MM.1S (cell line): Measurements from ENCODE around the gene PDIA3.
A peak's percentile ranks its signal among the peaks of the same experiment; 100 is the strongest.
"Not testable (repeated sequence)": the region's sequence is repeated elsewhere in the genome, so short reads cannot be mapped to it uniquely, and the experiment has no call there.

Source experiments
- DNase-seq: peaks from one replicate; pipeline ENCODE4 v3.0.0-alpha.2; 2015
- H2AFZ ChIP-seq: fragments of 300-600 bp; sonication (generic); 2 replicates; pipeline ENCODE4 v1.6.0; 2016; ENCODE audit warnings: antibody characterized with exemption, low read length
- H3F3A ChIP-seq: fragments of 300-600 bp; sonication (generic); 2 replicates; pipeline ENCODE4 v1.6.1; 2016; ENCODE audit warnings: mild to moderate bottlenecking, antibody characterized with exemption, low read length, moderate library complexity, mixed read lengths; ENCODE audit not compliant: insufficient read depth
- H3K27ac ChIP-seq: fragments of 300-600 bp; sonication (generic); 2 replicates; pipeline ENCODE4 v1.5.1; 2016; ENCODE audit warnings: mild to moderate bottlenecking, low read length
- H3K27me3 ChIP-seq: fragments of 300-600 bp; sonication (generic); replicated peaks from 2 replicates; pipeline ENCODE4 v1.6.0; 2016; ENCODE audit warnings: low read length; ENCODE audit not compliant: insufficient read depth
- H3K36me3 ChIP-seq: fragments of 300-600 bp; sonication (generic); replicated peaks from 2 replicates; pipeline ENCODE4 v1.6.1; 2016; ENCODE audit warnings: mild to moderate bottlenecking, low read length, mixed read lengths; ENCODE audit not compliant: insufficient read depth
- H3K4me1 ChIP-seq: fragments of 300-600 bp; sonication (generic); 2 replicates; pipeline ENCODE4 v1.6.1; 2016; ENCODE audit warnings: low read length, mixed read lengths
- H3K4me2 ChIP-seq: fragments of 300-600 bp; sonication (generic); 2 replicates; pipeline ENCODE4 v1.6.0; 2016; ENCODE audit warnings: low read depth, low read length
- H3K4me3 ChIP-seq: fragments of 300-600 bp; sonication (generic); 2 replicates; pipeline ENCODE4 v1.5.1; 2016; ENCODE audit warnings: low read length, mixed read lengths
- H3K79me2 ChIP-seq: fragments of 300-600 bp; sonication (generic); 2 replicates; pipeline ENCODE4 v1.6.1; 2016; ENCODE audit warnings: mixed run types, low read length, mixed read lengths
- H3K9ac ChIP-seq: fragments of 300-600 bp; sonication (generic); 2 replicates; pipeline ENCODE4 v1.6.1; 2016; ENCODE audit warnings: low read length, mixed read lengths
- H3K9me2 ChIP-seq: fragments of 300-600 bp; sonication (generic); replicated peaks from 2 replicates; pipeline ENCODE4 v1.6.1; 2016; ENCODE audit warnings: mild to moderate bottlenecking, low read length, mixed read lengths; ENCODE audit not compliant: insufficient read depth
- H3K9me3 ChIP-seq: fragments of 300-600 bp; sonication (generic); replicated peaks from 2 replicates; pipeline ENCODE4 v1.6.1; 2016; ENCODE audit warnings: mild to moderate bottlenecking, low read length, mixed read lengths; ENCODE audit not compliant: insufficient read depth
- H4K20me1 ChIP-seq: fragments of 300-600 bp; sonication (generic); 2 replicates; pipeline ENCODE4 v1.6.1; 2016; ENCODE audit warnings: mild to moderate bottlenecking, low read length, moderate library complexity, mixed read lengths; ENCODE audit not compliant: insufficient read depth
- EZH2 ChIP-seq: fragments of 300-600 bp; sonication (generic); optimal IDR thresholded peaks from 2 replicates; pipeline ENCODE3; 2017; ENCODE audit warnings: low read depth, mild to moderate bottlenecking, antibody characterized with exemption, low read length, mixed read lengths
- EZH2phosphoT487 ChIP-seq: fragments of 300-600 bp; sonication (generic); IDR thresholded peaks from 2 replicates; pipeline ENCODE4 v1.6.1; 2018; ENCODE audit warnings: antibody characterized with exemption, low read length
- TF ChIP-seq, protein P1 (sequence below): fragments of 300-600 bp; sonication (generic); IDR thresholded peaks from 2 replicates; pipeline ENCODE4 v1.5.1; 2016; ENCODE audit warnings: antibody characterized with exemption, low read length, mixed read lengths

PDIA3 gene

DNA sequence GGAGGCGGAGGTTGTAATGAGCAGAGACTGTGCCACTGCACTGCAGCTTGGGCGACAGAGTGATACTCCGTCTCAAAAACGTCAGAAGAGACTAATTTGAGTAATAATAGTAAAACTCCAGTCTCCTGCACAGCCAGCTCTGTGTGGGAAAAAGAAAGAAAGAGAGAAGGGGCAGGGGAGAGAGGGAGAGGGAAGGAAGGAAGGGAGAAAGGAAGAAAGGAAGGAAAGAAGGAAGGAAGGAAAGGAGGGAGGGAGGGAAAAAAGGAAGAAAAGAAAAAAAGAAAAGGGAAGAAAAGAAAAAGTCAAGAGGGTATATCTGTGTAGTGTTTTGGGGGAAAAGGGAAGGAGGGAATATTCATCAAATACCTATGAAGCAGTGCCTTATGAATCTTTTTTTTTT is 23.1 kb upstream of the PDIA3 start:
- H3K9ac ChIP-seq: no peak overlapping the region
- H3F3A ChIP-seq: no peaks in the 10 kb centered on the region
- H3K36me3 ChIP-seq: no peaks in the 10 kb centered on the region
- no peaks in the 10 kb centered on the region for H3K9me3 ChIP-seq
- no peaks in the 10 kb centered on the region for H4K20me1 ChIP-seq
- H3K27ac ChIP-seq: no peak overlapping the region
- H2AFZ ChIP-seq: no peak overlapping the region
- no peak overlapping the region for H3K4me3 ChIP-seq
- H3K9me2 ChIP-seq: no peaks in the 10 kb centered on the region
- no peaks in the 10 kb centered on the region for H3K4me1 ChIP-seq
- H3K79me2 ChIP-seq: no peaks in the 10 kb centered on the region
- no peak for DNase-seq
- H3K27me3 ChIP-seq: no peaks in the 10 kb centered on the region
- no peak overlapping the region for H3K4me2 ChIP-seq
- TF ChIP-seq EZH2phosphoT487: no peak
- TF ChIP-seq EZH2: no peak
- TF ChIP-seq, protein P1, sequence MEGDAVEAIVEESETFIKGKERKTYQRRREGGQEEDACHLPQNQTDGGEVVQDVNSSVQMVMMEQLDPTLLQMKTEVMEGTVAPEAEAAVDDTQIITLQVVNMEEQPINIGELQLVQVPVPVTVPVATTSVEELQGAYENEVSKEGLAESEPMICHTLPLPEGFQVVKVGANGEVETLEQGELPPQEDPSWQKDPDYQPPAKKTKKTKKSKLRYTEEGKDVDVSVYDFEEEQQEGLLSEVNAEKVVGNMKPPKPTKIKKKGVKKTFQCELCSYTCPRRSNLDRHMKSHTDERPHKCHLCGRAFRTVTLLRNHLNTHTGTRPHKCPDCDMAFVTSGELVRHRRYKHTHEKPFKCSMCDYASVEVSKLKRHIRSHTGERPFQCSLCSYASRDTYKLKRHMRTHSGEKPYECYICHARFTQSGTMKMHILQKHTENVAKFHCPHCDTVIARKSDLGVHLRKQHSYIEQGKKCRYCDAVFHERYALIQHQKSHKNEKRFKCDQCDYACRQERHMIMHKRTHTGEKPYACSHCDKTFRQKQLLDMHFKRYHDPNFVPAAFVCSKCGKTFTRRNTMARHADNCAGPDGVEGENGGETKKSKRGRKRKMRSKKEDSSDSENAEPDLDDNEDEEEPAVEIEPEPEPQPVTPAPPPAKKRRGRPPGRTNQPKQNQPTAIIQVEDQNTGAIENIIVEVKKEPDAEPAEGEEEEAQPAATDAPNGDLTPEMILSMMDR: no peak

DNA sequence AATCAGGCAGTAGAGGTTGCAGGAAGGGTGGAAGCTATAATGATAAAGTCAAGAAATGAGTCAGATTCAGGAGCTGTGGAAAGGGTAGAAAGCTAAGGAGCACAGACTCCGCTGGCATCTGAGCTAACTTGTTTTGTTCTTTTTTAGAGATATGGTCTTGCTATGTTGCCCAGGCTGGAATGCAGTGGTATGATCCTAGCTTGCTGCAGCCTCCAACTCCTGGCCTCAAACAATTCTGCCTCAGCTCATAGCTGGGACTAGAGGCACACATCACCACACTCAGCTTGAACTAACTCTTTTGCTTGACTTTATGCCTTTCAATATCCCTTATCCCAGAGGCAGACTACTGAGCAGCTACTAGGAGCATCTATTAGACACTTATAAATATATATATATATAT is 19.9 kb upstream of the PDIA3 start:
- H3K36me3 ChIP-seq, H3K27me3 ChIP-seq, H3K9me3 ChIP-seq, H4K20me1 ChIP-seq, H3K9me2 ChIP-seq, H3K4me3 ChIP-seq, H2AFZ ChIP-seq, H3K4me2 ChIP-seq, H3K9ac ChIP-seq, H3K27ac ChIP-seq, H3F3A ChIP-seq, DNase-seq, H3K79me2 ChIP-seq, H3K4me1 ChIP-seq: not testable (repeated sequence)

DNA sequence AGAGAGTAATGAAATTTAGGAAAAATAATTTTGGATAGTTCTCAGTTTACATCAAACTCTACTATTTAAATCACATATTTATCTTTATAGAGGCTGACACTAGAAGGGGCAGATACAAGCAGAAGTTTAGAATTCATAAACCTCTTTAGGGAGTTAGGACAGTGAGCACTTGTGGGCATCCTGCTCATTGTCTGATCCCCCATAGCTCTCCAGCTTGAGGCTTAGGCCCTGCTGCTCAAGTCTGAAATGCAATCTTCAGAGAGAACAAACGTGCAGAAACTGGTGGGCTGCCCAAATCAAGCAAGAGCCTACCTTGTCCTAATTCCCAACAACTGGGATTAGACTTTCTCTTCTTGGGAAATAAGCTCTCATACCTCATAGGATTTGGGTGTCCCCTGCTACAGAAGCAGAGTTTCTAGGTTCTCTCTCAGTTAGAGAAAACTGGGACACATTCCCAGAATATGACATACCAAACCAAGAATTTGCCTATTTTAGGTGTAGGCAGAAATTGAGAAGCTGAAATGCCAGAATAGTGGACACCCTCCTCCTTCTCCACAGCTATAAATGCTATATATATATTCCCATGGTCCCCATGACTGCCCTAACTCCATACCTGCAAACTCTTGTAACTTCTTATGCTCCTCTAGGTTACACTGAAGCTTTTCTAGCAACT is 18.0 kb upstream of the PDIA3 start:
- not testable (repeated sequence) for H4K20me1 ChIP-seq, H3K27me3 ChIP-seq, H3K4me3 ChIP-seq, H3K9ac ChIP-seq, H3K9me2 ChIP-seq, H2AFZ ChIP-seq, DNase-seq, H3K79me2 ChIP-seq, H3K27ac ChIP-seq, H3K4me1 ChIP-seq, H3K36me3 ChIP-seq, H3K9me3 ChIP-seq, H3K4me2 ChIP-seq, H3F3A ChIP-seq

DNA sequence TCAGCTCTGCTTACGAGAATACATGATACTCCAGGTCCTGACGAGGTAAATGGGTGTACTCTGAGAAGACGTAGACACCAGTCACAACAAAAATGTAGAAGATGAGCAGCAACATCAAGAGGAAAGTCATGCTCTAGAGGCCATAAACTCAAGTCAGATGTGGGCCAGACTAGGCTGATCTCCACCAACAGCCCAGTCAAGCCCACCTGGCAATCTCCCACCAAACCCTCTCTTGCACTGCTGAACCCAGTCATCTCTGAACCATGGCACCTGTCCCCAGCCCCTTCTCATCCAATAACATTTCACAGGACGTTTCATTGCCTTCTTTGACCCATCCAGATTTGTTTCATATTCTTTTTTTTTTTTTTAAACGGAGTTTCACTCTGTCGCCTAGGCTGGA is 10.8 kb upstream of the PDIA3 start:
- Histone ChIP-seq H3K79me2 (no peaks in the 10 kb centered on the region), H3K36me3 (no peaks in the 10 kb centered on the region), H2AFZ (peak overlapping the region; percentile 36; the same call in 1 of the 2 replicates), H4K20me1 (no peaks in the 10 kb centered on the region), H3K4me1 (peaks cover 5% of the 10 kb centered on the region), H3K4me3 (peak overlapping the region; percentile 8; the same call in 1 of the 2 replicates), H3F3A (no peaks in the 10 kb centered on the region), H3K9ac (no peak overlapping the region), H3K4me2 (peak overlapping the region; percentile 47; the same call in 1 of the 2 replicates), H3K9me2 (no peaks in the 10 kb centered on the region), H3K27me3 (no peaks in the 10 kb centered on the region), H3K9me3 (no peaks in the 10 kb centered on the region), H3K27ac (no peak overlapping the region)
- no peak for DNase-seq
- TF ChIP-seq EZH2: no peak
- TF ChIP-seq, protein P1: no peak
- no peak for TF ChIP-seq EZH2phosphoT487

DNA sequence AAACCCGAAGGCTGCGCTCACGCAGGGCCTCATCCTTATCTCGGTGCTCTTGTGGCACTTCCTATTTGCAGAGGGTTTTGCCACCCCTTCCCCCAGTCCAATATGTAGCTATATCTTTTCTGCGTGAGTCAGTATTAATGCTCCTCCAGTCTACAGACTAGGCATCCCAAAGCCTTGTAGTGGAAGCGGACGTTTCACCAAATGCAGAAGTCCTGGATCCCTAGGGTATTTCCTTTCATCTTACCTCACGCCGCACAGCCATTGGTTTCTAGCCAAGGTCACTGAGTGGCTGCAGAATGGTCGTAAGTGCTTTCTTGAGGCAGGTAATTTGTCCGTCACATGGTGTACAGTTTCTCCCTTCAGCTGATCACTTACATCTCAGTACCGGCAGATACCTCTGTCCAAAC is 668 bp downstream of the PDIA3 start:
- not testable (repeated sequence) for H3K36me3 ChIP-seq, DNase-seq, H3F3A ChIP-seq, H3K9me3 ChIP-seq, H3K27me3 ChIP-seq, H3K9me2 ChIP-seq, H3K4me1 ChIP-seq
- Histone ChIP-seq H3K4me2 (peak overlapping the region; percentile 77), H3K9ac (peak overlapping the region; percentile 85), H4K20me1 (peaks cover 16% of the 10 kb centered on the region), H2AFZ (peak overlapping the region; percentile 46; the same call in 1 of the 2 replicates), H3K4me3 (peak overlapping the region; percentile 81), H3K27ac (peak overlapping the region; percentile 46; the same call in 1 of the 2 replicates), H3K79me2 (peaks cover 56% of the 10 kb centered on the region)
